Loucy (cell line): ENCODE measurements around the gene ANO5.

Source experiments
- H2AFZ ChIP-seq: fragments of 200-600 bp; sonication (generic); 2 replicates; pipeline ENCODE4 v1.6.0; 2016; ENCODE audit warnings: antibody characterized with exemption, mild to moderate bottlenecking, low read length, moderate library complexity
- H3F3A ChIP-seq: fragments of 200-600 bp; 2 replicates; pipeline ENCODE4 v1.6.0; 2016; ENCODE audit warnings: antibody characterized with exemption, low read depth, mild to moderate bottlenecking
- H3K27me3 ChIP-seq: fragments of 200-600 bp; sonication (generic); 2 replicates; pipeline ENCODE4 v1.6.1; 2014; ENCODE audit warnings: low read length, mild to moderate bottlenecking; ENCODE audit not compliant: insufficient read depth, poor library complexity, severe bottlenecking
- H3K36me3 ChIP-seq: fragments of 200-600 bp; sonication (generic); 2 replicates; pipeline ENCODE4 v1.6.1; 2016; ENCODE audit warnings: low read length; ENCODE audit not compliant: insufficient read depth
- H3K4me1 ChIP-seq: fragments of 200-600 bp; sonication (generic); 2 replicates; pipeline ENCODE4 v1.5.1; 2014; ENCODE audit warnings: low read length, mild to moderate bottlenecking; ENCODE audit not compliant: insufficient read depth, poor library complexity, severe bottlenecking
- H3K4me2 ChIP-seq: fragments of 200-600 bp; sonication (generic); 2 replicates; pipeline ENCODE4 v1.6.0; 2014; ENCODE audit warnings: antibody characterized with exemption, low read length, low read depth, mild to moderate bottlenecking; ENCODE audit not compliant: poor library complexity, severe bottlenecking
- H3K4me3 ChIP-seq: fragments of 200-600 bp; sonication (generic); 2 replicates; pipeline ENCODE4 v1.5.1; 2014; ENCODE audit warnings: low read length, mild to moderate bottlenecking, mixed read lengths; ENCODE audit not compliant: poor library complexity, severe bottlenecking
- H3K79me2 ChIP-seq: fragments of 200-600 bp; sonication (generic); 2 replicates; pipeline ENCODE4 v1.6.1; 2014; ENCODE audit warnings: low read length; ENCODE audit not compliant: insufficient read depth
- H3K9ac ChIP-seq: fragments of 200-600 bp; sonication (generic); 2 replicates; pipeline ENCODE4 v1.6.0; 2014; ENCODE audit warnings: mild to moderate bottlenecking, low read depth, low read length, moderate library complexity; ENCODE audit not compliant: poor library complexity, severe bottlenecking
- H3K9me2 ChIP-seq: fragments of 200-600 bp; sonication (generic); replicated peaks from 2 replicates; pipeline ENCODE4 v1.6.1; 2016; ENCODE audit warnings: low read depth, low read length, mixed read lengths
- H3K9me3 ChIP-seq: fragments of 200-600 bp; sonication (generic); 2 replicates; pipeline ENCODE4 v1.6.1; 2014; ENCODE audit warnings: mild to moderate bottlenecking, antibody characterized with exemption, low read length, low read depth; ENCODE audit not compliant: insufficient read depth
- H4K20me1 ChIP-seq: fragments of 200-600 bp; sonication (generic); 2 replicates; pipeline ENCODE4 v1.6.0; 2014; ENCODE audit warnings: antibody characterized with exemption, low read length, mild to moderate bottlenecking; ENCODE audit not compliant: insufficient read depth, poor library complexity, severe bottlenecking
- CTCF ChIP-seq: fragments of 200-600 bp; sonication (generic); conservative IDR thresholded peaks from 2 replicates; pipeline ENCODE4 v1.5.1; 2014; ENCODE audit warnings: mild to moderate bottlenecking, antibody characterized with exemption, low read length
- EZH2phosphoT487 ChIP-seq: fragments of 200-600 bp; IDR thresholded peaks from 2 replicates; pipeline ENCODE4 v1.6.1; 2018; ENCODE audit warnings: antibody characterized with exemption, mild to moderate bottlenecking, moderate library complexity, borderline replicate concordance

ANO5 gene

GRCh38 chr11:22203281-22203680 is 10.4 kb downstream of the ANO5 start:
- Histone ChIP-seq H3K9me2 (no peaks in the 10 kb centered on the region), H3F3A (no peaks in the 10 kb centered on the region), H3K36me3 (no peaks in the 10 kb centered on the region), H3K4me2 (no peak overlapping the region), H3K27me3 (peaks cover 4% of the 10 kb centered on the region), H3K9ac (no peak overlapping the region), H4K20me1 (no peaks in the 10 kb centered on the region), H3K9me3 (no peaks in the 10 kb centered on the region), H3K79me2 (no peaks in the 10 kb centered on the region), H2AFZ (no peak overlapping the region), H3K4me1 (no peaks in the 10 kb centered on the region), H3K4me3 (no peak overlapping the region)
- TF ChIP-seq EZH2phosphoT487 (no peak), CTCF (no peak)

GRCh38 chr11:22207162-22207561 is 14.3 kb downstream of the ANO5 start:
- Histone ChIP-seq H3K27me3 (peaks cover 4% of the 10 kb centered on the region), H3K9me3 (no peaks in the 10 kb centered on the region), H3K9me2 (no peaks in the 10 kb centered on the region), H3K9ac (no peak overlapping the region), H3F3A (no peaks in the 10 kb centered on the region), H2AFZ (no peak overlapping the region), H3K36me3 (no peaks in the 10 kb centered on the region), H4K20me1 (no peaks in the 10 kb centered on the region), H3K4me1 (no peaks in the 10 kb centered on the region), H3K4me2 (no peak overlapping the region), H3K79me2 (no peaks in the 10 kb centered on the region), H3K4me3 (no peak overlapping the region)
- TF ChIP-seq EZH2phosphoT487 = no peak

DNA sequence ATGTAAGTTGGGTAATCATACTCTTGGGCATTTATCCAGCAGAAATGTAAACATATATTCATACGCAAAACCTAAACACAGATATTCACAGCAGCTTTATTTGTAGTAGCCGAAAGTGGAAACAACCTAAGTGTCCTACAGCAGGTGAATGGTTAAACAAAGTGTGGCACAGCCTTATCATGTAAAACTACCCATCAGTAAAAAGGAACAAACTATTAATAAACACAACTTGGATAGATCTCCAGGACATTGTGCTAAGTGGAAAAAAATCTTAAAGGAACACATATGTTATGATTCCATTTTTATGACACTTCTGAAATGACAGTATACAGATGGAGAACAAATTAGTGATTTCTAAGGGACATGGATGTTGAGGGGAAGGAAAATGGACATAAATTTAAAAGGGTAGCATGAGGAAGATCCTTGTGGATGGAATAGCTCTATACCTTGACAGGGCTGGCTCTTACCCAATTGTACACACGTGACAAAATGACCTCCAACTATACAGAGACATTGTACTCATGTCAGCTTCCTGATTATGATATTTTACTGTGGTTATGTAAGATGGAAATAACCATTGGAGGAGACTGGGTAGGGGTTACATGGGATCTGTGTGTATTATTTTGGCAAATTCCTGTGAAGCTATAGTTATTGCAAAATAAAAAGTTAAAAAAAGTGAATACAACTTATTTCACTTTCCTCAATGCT is 15.4 kb downstream of the ANO5 start:
- H3K4me1 ChIP-seq = no peaks in the 10 kb centered on the region
- H3K79me2 ChIP-seq = no peaks in the 10 kb centered on the region
- no peaks in the 10 kb centered on the region for H3K9me3 ChIP-seq
- no peak overlapping the region for H3K9ac ChIP-seq
- peaks cover 4% of the 10 kb centered on the region for H3K27me3 ChIP-seq
- H3K36me3 ChIP-seq = no peaks in the 10 kb centered on the region
- no peaks in the 10 kb centered on the region for H4K20me1 ChIP-seq
- H2AFZ ChIP-seq = no peak overlapping the region
- no peaks in the 10 kb centered on the region for H3F3A ChIP-seq
- H3K4me2 ChIP-seq = no peak overlapping the region
- no peak overlapping the region for H3K4me3 ChIP-seq
- no peaks in the 10 kb centered on the region for H3K9me2 ChIP-seq
- no peak for TF ChIP-seq CTCF
- TF ChIP-seq EZH2phosphoT487 = no peak

DNA sequence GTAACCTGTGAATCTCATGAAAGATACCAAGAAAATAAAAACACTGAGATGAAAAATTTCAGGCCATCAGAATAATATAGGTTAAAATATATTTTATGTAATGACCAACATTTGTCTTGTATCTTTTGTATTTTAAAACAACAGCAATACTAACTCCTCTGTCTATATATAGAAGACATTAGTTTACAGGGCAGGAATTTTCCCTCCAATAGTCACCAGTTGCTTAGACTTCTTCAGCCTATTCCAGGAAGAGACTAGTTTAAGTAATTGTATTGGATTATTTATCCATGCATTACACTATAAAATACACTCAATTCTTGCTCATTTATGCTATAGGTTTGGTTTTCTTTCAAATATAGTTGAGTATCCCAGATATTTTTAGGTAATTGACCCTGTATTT is 24.1 kb downstream of the ANO5 start:
- no peak overlapping the region for H3K9ac ChIP-seq
- H3K36me3 ChIP-seq = no peaks in the 10 kb centered on the region
- no peak overlapping the region for H2AFZ ChIP-seq
- no peaks in the 10 kb centered on the region for H3K9me2 ChIP-seq
- H3K27me3 ChIP-seq = no peaks in the 10 kb centered on the region
- no peak overlapping the region for H3K4me2 ChIP-seq
- no peaks in the 10 kb centered on the region for H4K20me1 ChIP-seq
- TF ChIP-seq CTCF (no peak), EZH2phosphoT487 (no peak)
- H3F3A ChIP-seq = no peaks in the 10 kb centered on the region
- no peaks in the 10 kb centered on the region for H3K9me3 ChIP-seq
- H3K4me1 ChIP-seq = no peaks in the 10 kb centered on the region
- no peaks in the 10 kb centered on the region for H3K79me2 ChIP-seq
- no peak overlapping the region for H3K4me3 ChIP-seq
